ENCODE measurements around the gene KANSL1. TPM values are rescaled to one million over a fixed set of nuclear protein-coding genes. Genes with fewer than 3 reads are reported as not detected.

Gene KANSL1
- polyA plus RNA-seq, 3 donors: 3.1 to 31.9 (median 4.6) TPM

GRCh38 chr17:46082257-46082656 is 111.0 kb downstream of the KANSL1 start:
- Histone ChIP-seq H3K4me2 (replicated peaks; ENCODE audit: extremely low read depth, low read length, poor library complexity, severe bottlenecking) (no peak overlapping the region), H4K20me1 (ENCODE audit: insufficient read depth, low read length) (peaks cover 97% of the 10 kb centered on the region), H3K9me3 (replicated peaks in 1 of 2; ENCODE audit: control insufficient read depth in 1 of 2, insufficient read depth in 1 of 2, low read length in 2 of 2) (no peaks in the 10 kb centered on the region), H2AFZ (ENCODE audit: insufficient read depth, low read depth, low read length, poor library complexity, severe bottlenecking) (no peak overlapping the region), H3K36me3 (replicated peaks in 1 of 2; ENCODE audit: control insufficient read depth in 1 of 2, insufficient read depth in 2 of 2, low read length in 2 of 2) (peaks cover 25 to 68% of the 10 kb centered on the region in 2 donors), H3K79me2 (ENCODE audit: insufficient read depth, low read length) (peaks cover 81% of the 10 kb centered on the region), H3K4me3 (replicated peaks in 1 of 3; ENCODE audit: low read depth in 2 of 3, low read length in 3 of 3) (no peak overlapping the region), H3K27me3 (ENCODE audit: control insufficient read depth in 2 of 2, insufficient read depth in 2 of 2, low read length in 2 of 2) (no peaks in the 10 kb centered on the region), H3K4me1 (ENCODE audit: control insufficient read depth in 1 of 2, insufficient read depth in 2 of 2, low read length in 2 of 2) (no peaks in the 10 kb centered on the region), H3K9ac (ENCODE audit: insufficient read depth, low read length, poor library complexity, severe bottlenecking) (no peak overlapping the region), H3K27ac (ENCODE audit: low read depth in 1 of 2, low read length in 2 of 2) (no peak overlapping the region)
- Mint-ChIP-seq H3K9me3 (no peaks in the 10 kb centered on the region), H3K27me3 (ENCODE audit: low read depth in 3 of 3) (peaks cover 0 to 3% (median 0%) of the 10 kb centered on the region in 3 donors), H3K27ac (peak overlapping the region in 3 of 7 donors; percentile 34 to 69 (median 38)), H3K4me1 (peaks cover 4% of the 10 kb centered on the region), H3K36me3 (peaks cover 25 to 43% of the 10 kb centered on the region in 2 donors), H3K4me3 (no peak overlapping the region)
- WGBS (ENCODE audit: insufficient coverage): no CpG with 5 or more reads among the region's 2 CpGs
- TF ChIP-seq CTCF (IDR thresholded peaks at IDR 0.05): no peak
- DNase-seq: no peak
- intact Hi-C loops (cut with micrococcal nuclease): no loop called here

GRCh38 chr17:46081018-46081320 is 112.3 kb downstream of the KANSL1 start:
- DNase-seq: no peak
- Histone ChIP-seq H3K9ac (ENCODE audit: insufficient read depth, low read length, poor library complexity, severe bottlenecking) (no peak overlapping the region), H4K20me1 (ENCODE audit: insufficient read depth, low read length) (peaks cover 96% of the 10 kb centered on the region), H3K9me3 (replicated peaks in 1 of 2; ENCODE audit: control insufficient read depth in 1 of 2, insufficient read depth in 1 of 2, low read length in 2 of 2) (no peaks in the 10 kb centered on the region), H3K79me2 (ENCODE audit: insufficient read depth, low read length) (peaks cover 68% of the 10 kb centered on the region), H3K36me3 (replicated peaks in 1 of 2; ENCODE audit: control insufficient read depth in 1 of 2, insufficient read depth in 2 of 2, low read length in 2 of 2) (peaks cover 20 to 67% of the 10 kb centered on the region in 2 donors), H3K27ac (ENCODE audit: low read depth in 1 of 2, low read length in 2 of 2) (no peak overlapping the region), H3K4me2 (replicated peaks; ENCODE audit: extremely low read depth, low read length, poor library complexity, severe bottlenecking) (no peak overlapping the region), H3K27me3 (ENCODE audit: control insufficient read depth in 2 of 2, insufficient read depth in 2 of 2, low read length in 2 of 2) (no peaks in the 10 kb centered on the region), H3K4me3 (replicated peaks in 1 of 3; ENCODE audit: low read depth in 2 of 3, low read length in 3 of 3) (no peak overlapping the region), H2AFZ (ENCODE audit: insufficient read depth, low read depth, low read length, poor library complexity, severe bottlenecking) (no peak overlapping the region), H3K4me1 (ENCODE audit: control insufficient read depth in 1 of 2, insufficient read depth in 2 of 2, low read length in 2 of 2) (no peaks in the 10 kb centered on the region)
- no peak for TF ChIP-seq CTCF (IDR thresholded peaks at IDR 0.05)
- Mint-ChIP-seq H3K27ac (no peak overlapping the region), H3K36me3 (peaks cover 22 to 44% of the 10 kb centered on the region in 2 donors), H3K27me3 (ENCODE audit: low read depth in 3 of 3) (peaks cover 0 to 3% (median 0%) of the 10 kb centered on the region in 3 donors), H3K4me3 (no peak overlapping the region), H3K9me3 (no peaks in the 10 kb centered on the region), H3K4me1 (peaks cover 4% of the 10 kb centered on the region)
- intact Hi-C loops (cut with micrococcal nuclease): no loop called here

All from CD14-positive monocyte (primary cell).